HUDEP-2 (cell line): Measurements from ENCODE around the gene LILRA1.
"Not testable (repeated sequence)": the region's sequence is repeated elsewhere in the genome, so short reads cannot be mapped to it uniquely, and the experiment has no call there.

Experiments used
- DNase-seq, 76 experiments: peaks; one replicate each; lab custom pipeline; 2025; ENCODE audit not compliant: unreplicated experiment in 76 of 76; lab: John Stamatoyannopoulos, UW

The LILRA1 gene

DNA sequence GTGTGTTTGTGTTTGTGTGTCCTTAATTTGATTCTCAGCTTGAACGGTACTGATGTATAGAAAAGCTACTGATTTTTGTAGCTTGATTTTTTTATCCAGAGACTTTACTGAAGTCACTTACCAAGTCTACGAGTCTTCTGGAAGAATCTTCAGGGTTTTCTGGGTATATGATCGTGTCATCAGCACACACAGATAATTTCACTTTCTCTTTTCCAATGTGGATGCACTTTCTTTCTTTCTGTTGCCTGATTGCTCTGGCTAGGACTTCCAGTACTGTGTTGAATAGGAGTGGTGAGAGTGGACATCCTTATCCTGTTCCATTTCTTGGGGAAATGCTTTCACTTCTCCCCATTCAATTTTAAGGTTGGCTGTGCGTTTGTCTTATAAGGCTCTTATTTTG is 29.0 kb downstream of the LILRA1 start:
- no peak for DNase-seq

DNA sequence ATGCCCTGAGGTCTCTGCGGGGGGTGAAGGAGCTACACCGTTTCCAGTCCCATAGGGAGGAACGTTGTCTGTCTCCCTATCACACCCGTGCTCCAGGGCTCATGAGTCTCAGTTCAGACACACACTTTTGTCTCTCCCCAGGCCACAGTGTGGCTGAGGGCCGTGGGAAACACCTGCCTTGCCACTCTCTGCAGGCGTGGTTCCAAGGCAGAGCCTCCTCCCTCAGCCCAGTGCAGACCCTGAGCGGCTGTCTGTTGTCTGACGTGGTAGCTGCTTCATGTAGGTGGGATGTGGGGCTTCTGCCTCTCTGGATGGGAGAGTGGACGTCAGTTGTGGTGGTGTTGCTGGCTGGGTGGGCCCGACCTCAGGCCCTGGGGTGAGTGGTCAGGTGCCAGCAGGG is 30.8 kb downstream of the LILRA1 start:
- DNase-seq, result not testable (repeated sequence)

DNA sequence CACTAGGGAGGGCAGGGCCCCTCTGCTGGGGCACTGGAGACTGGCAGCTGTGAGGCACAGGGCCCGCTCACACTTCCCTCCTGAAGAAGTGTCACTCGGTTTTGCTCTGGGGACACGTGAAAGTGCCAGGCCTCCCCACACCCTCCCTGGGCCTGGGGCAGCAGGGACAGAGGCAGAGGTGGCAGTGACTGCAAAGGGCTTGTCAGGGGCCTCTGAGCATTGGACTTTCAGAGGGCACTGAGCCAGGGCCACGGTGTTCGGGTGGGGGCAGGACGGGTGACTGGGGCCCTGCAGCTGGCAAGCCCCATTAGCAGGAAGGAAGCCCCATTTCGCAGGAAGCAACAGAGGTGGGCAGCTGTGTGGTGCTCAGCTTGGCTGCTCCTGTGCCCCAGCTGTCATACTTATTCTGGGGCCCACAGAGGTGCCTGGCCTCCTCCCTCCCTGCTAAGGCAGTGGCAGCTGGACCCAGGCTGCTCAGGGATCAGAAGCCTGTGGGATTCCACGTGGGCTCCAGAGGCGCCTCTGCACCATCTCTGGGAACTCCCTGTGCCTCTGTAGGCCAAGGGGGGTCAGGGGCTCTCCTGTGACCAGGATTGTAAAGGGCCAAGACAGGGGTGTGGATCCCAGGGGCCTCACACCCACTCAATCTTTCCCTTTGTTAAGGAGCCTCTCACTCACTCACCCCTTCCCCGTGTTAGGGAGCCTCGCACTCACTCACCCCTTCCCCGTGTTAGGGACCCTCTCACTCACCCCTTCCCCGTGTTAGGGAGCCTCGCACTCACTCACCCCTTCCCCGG is 31.7 kb downstream of the LILRA1 start:
- not testable (repeated sequence) for DNase-seq

DNA sequence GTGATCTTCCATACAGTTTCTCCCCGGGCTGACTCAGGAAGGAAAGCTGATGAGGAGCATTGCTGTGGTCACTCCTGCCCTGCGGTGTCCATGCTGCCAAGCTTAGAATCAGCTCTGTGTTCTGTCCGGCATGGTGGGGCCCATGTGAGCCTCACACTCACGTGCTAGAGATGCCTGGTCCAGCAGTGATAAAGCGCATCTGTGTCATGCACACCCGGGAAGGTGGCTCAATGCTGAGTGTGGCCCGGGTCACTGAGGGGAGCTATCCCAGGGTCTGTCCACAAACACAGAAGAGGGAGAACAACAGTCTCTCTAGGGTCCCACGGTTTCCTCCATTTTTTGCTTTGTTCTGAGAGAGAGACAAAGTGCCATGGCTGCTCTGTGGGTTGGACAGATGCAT is 33.3 kb downstream of the LILRA1 start:
- no peak for DNase-seq

DNA sequence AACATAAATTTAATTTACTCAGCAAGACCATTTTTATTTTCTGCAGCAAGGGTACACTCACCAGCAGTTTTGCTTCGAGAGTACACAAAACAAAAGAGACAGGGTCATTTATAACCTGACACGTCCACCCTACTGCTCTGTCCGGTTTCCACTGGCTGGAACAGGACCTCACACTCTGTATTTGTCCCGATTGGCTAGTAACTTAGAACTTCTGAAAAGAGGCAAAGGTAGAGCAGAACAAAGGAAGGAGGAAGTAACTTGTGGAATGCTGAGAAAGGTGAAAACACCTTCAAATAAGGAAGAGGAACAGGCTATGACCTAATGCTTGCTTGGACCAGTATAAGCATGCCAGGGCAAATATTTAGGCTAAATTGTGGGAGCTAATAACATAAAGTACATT is 34.5 kb downstream of the LILRA1 start:
- not testable (repeated sequence) for DNase-seq

DNA sequence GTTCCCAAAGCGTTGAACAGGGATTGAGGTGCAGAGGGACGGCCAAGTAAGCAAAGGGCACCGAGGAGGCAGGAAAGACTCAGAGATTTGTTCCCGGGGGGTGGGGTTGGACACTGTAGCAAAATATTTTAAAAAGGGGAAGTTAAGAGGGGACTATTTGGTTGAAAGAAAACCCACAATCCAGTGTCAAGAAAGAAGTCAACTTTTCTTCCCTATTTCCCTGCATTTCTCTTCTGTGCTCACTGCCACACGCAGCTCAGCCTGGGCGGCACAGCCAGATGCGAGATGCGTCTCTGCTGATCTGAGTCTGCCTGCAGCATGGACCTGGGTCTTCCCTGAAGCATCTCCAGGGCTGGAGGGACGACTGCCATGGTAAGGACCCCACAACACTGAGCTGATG is 36.8 kb downstream of the LILRA1 start, which contains the start of gene LILRB1:
Gene LILRB1, plus strand, starts transcription at position 223 of the 400 bp plus-strand sequence. CDS start 590 bp downstream, outside the sequence.
- DNase-seq, result not testable (repeated sequence)

DNA sequence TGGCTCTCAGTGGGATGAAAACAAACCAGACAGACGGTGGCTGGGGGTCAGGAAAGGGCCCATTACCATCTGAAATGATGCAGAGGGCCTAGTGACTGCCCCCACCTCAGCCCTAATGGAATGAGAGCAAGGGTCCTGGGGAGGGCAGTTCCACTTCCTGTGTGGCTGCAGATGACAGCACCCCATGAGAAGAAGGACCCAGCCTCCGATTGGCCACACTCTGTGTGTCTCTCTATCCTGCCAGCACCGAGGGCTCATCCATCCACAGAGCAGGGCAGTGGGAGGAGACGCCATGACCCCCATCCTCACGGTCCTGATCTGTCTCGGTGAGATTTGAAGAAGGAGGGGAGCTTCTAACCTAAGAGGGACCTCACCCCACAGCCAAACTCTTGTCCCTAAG is 37.4 kb downstream of the LILRA1 start:
- no peak for DNase-seq

DNA sequence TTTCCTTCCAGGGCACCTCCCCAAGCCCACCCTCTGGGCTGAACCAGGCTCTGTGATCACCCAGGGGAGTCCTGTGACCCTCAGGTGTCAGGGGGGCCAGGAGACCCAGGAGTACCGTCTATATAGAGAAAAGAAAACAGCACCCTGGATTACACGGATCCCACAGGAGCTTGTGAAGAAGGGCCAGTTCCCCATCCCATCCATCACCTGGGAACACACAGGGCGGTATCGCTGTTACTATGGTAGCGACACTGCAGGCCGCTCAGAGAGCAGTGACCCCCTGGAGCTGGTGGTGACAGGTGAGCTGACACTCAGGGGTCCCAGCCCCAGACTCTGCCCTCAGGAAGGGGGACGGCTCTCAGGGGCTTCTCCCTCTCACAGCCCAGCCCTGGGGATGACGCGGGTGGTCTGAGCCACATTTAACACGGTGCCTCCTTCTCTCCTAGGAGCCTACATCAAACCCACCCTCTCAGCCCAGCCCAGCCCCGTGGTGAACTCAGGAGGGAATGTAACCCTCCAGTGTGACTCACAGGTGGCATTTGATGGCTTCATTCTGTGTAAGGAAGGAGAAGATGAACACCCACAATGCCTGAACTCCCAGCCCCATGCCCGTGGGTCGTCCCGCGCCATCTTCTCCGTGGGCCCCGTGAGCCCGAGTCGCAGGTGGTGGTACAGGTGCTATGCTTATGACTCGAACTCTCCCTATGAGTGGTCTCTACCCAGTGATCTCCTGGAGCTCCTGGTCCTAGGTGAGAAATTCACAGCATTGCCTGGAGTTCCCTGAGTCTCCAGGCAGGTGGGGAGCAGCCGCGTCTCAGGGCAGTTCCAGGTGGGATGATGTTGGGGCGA is 38.3 kb downstream of the LILRA1 start:
- DNase-seq, result not testable (repeated sequence)

DNA sequence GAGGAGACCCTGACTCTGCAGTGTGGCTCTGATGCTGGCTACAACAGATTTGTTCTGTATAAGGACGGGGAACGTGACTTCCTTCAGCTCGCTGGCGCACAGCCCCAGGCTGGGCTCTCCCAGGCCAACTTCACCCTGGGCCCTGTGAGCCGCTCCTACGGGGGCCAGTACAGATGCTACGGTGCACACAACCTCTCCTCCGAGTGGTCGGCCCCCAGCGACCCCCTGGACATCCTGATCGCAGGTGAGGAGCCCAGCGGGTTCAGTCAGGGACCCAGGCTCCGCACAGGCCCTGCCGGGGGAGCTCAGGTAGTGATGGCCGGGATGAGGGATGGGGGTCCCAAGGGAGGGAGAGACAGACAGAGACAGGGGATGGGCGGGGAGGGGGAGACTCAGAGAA is 39.1 kb downstream of the LILRA1 start:
- not testable (repeated sequence) for DNase-seq

DNA sequence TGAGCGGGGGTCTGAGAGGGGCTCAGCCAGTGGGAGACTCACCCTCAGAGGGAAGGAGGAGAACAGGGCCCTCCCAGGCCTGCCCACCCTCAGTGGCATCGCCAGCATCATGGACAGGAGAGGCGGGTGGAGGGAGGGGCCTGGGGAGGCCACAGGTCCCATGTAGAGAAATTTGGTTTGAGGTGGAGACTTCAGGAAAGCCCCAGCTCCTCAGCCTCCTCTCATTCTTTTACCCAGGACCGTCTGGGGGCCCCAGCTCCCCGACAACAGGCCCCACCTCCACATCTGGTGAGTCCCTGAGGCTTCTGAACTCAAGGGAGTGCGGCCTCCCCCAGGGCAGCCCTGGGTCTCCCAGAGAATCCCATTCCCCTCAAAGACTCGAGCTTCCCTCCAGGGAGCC is 40.0 kb downstream of the LILRA1 start:
- DNase-seq, result no peak

DNA sequence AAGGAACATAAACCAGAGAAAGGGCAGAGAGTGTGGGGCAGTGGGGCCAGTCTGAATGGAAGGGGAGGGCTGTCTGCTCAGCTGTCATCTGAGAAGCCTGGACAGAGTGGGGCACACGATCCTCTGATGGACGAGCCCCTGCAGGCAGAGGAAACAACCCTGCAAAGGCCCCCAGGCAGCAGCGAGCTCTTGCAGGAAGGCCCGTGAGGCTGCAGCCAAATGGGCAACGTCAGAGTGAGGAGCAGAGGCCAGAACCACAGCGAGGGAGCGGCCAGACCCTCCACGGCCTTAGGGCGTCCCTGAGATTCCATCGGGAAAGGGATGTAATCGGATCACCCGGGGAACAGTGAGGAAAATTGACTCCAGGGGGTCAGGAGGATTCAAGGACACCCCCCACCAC is 42.6 kb downstream of the LILRA1 start:
- not testable (repeated sequence) for DNase-seq

DNA sequence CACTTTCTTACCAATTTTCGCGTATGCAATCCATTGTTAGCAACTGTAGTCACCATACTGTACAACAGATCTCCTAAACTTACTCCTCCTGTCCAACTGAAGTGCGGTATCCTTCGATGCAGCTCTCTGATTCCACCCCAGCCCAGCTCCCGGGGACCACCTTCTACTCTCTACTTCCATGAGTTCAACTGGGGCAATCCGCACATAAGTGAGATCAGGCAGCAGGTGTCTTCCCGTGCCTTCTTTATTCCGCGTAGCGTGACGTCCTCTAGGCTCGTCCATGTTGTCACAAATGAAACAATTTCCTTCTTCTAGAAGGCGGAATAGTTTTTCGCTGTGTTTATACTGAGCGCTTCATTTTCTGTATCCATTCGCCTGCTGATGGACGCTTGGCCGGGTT is 45.3 kb downstream of the LILRA1 start:
- DNase-seq, result no peak

DNA sequence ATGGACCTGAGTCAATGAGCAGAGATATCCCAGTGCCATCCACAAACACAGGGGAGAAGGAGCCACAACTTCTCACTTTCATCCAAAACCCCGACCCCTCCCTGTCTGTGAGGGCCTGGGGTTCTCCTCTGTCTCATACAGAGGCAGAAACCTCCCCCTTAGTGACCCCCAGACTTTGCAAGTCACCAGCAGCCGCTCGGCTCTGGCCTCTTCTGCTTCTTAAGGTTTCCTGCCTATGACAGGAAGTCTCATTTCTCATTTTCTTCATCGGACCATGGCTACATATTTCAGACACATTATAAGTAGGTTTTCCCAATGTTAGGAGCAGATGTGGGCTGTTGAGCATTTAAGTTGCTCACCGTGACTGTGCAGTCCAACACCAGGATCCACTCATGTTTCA is 49.5 kb downstream of the LILRA1 start:
- not testable (repeated sequence) for DNase-seq

DNA sequence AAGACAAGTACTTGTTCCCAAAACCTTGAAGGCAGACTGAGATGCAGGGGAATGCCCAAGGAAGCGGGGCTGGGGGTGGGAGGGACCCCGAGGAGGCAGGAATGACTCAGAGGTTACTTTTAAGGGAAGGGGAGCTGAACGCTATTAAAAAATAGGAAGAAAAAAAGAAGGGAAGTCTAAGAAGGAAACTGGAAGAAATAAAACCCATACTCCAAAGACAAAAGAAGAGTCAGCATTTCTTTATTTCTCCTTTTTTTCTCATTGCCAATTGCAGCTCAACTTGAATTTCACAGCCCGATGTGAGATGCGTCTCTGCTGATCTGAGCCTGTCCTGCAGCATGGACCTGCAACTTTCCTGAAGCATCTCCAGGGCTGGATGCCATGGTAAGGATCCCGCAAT is 50.2 kb downstream of the LILRA1 start:
- not testable (repeated sequence) for DNase-seq

DNA sequence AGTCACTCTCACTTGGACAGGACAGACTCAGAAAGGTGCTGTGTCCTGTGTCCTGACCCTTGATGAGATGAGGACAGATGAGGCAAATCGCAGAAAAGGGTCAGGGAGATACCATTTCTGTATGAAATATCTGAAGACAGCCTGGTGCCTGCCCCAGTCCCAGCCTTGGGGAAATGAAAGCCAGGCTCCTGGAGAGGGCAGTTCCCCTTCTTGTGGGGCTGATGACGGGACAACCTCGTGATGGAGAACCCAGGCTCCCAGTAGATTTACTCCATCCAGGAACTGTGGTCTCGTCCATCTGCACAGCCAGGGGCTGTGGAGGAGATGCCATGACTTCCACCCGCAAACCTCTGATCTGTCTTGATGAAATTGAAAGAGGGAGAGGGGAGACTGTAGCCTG is 50.6 kb downstream of the LILRA1 start:
- no peak for DNase-seq

DNA sequence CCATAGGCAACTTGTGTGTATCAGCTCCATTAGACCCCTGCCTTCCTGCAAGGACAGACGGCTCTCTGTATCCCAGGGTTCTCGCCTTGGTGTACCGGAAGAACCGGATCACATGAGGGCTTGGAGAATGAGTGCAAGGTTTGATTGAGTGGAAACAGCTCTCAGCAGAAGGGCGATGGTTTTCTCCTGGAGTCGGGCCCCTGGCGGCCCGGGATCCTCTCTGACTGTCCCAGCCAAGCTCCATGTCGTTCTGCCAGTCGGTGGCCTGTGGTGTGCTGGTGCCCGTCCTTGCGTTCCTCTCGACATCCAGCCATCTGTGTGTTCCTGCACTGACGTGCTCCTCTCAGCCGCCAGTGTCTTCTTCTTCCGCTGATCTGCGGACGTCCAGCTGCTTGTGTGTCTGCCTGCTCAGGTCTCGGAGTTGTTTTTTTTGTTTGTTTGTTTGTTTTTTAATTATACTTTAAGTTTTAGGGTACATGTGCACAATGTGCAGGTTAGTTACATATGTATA is 53.0 kb downstream of the LILRA1 start:
- no peak for DNase-seq

DNA sequence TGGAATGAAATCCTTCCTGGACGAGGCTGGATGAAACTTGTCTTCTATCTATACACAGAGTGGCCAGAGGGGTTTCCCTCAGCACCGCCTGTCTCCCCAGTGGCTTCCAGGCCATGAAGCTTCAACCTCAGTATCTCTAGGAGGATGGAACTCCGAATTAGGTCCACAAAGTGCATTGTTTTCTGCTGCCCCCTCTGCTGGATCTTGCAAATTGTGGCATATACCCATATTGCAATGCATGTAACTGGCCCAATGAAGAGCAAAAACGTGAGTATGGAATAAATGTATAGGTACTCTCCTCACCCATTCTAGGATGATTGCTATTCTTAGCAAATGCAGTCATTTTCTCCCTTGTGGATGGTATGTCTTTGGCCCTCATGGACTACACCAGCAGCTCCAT is 54.7 kb downstream of the LILRA1 start:
- DNase-seq, result no peak

DNA sequence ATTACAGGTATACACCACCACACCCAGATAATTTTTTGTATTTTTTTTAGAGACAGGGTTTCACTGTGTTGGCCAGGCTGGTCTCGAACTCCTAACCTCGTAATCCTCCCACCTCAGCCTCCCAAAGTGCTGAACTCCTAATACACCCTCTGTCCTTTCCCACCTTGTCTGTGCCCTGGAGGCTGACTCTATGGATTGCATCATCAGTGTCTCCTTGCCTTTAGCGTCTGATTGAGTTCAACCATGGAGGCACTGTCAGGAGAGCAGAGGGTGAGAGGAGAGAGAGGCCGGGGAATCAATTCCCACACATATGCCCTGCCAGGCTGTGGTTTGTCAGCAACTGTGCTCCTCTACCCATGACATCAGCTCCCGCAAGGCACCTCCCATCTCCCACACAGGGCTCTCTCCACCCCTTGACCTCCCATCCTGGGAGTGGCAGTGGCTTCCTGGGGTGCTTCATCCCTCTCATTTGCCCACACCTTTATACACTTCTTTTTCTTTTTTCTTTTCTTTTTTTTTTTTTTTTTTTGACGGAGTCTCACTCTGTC is 56.8 kb downstream of the LILRA1 start:
- no peak for DNase-seq
